ENCODE results near the gene SMCR8.

The SMCR8 gene

GRCh38 chr17:18277076-18277475, 38.0 kb upstream of the SMCR8 start:
- TF ChIP-seq REST (IDR thresholded peaks at IDR 0.05; ENCODE audit: insufficient read depth in 1 of 2, low read depth in 2 of 2, low read length in 2 of 2) (no peak), SIN3A (IDR thresholded peaks at IDR 0.05; ENCODE audit: borderline replicate concordance, insufficient read depth, low read length) (no peak), FOXP2 (optimal IDR thresholded peaks at IDR 0.05; ENCODE audit: borderline replicate concordance, extremely low read depth, extremely low read length, insufficient read depth) (no peak), POLR2AphosphoS5 (IDR thresholded peaks at IDR 0.05; ENCODE audit: low read depth, low read length) (no peak), TAF1 (IDR thresholded peaks at IDR 0.05; ENCODE audit: borderline replicate concordance, insufficient read depth, low read length) (no peak)

- TF ChIP-seq SIN3A (IDR thresholded peaks at IDR 0.05; ENCODE audit: borderline replicate concordance, insufficient read depth, low read length) = no peak
- TF ChIP-seq TAF1 (IDR thresholded peaks at IDR 0.05; ENCODE audit: borderline replicate concordance, insufficient read depth, low read length) = no peak
- no peak for TF ChIP-seq FOXP2 (optimal IDR thresholded peaks at IDR 0.05; ENCODE audit: borderline replicate concordance, extremely low read depth, extremely low read length, insufficient read depth)
- TF ChIP-seq POLR2AphosphoS5 (IDR thresholded peaks at IDR 0.05; ENCODE audit: low read depth, low read length) = no peak
- TF ChIP-seq REST (IDR thresholded peaks at IDR 0.05; ENCODE audit: insufficient read depth in 1 of 2, low read depth in 2 of 2, low read length in 2 of 2) = no peak
Measured at GRCh38 chr17:18278867-18279266, 36.2 kb upstream of the SMCR8 start.

GRCh38 chr17:18280249-18280648, 34.8 kb upstream of the SMCR8 start:
- no peak for TF ChIP-seq TAF1 (IDR thresholded peaks at IDR 0.05; ENCODE audit: borderline replicate concordance, insufficient read depth, low read length)
- no peak for TF ChIP-seq POLR2AphosphoS5 (IDR thresholded peaks at IDR 0.05; ENCODE audit: low read depth, low read length)
- no peak for TF ChIP-seq SIN3A (IDR thresholded peaks at IDR 0.05; ENCODE audit: borderline replicate concordance, insufficient read depth, low read length)
- TF ChIP-seq FOXP2 (optimal IDR thresholded peaks at IDR 0.05; ENCODE audit: borderline replicate concordance, extremely low read depth, extremely low read length, insufficient read depth) = no peak
- TF ChIP-seq REST (IDR thresholded peaks at IDR 0.05; ENCODE audit: insufficient read depth in 1 of 2, low read depth in 2 of 2, low read length in 2 of 2) = no peak

DNA sequence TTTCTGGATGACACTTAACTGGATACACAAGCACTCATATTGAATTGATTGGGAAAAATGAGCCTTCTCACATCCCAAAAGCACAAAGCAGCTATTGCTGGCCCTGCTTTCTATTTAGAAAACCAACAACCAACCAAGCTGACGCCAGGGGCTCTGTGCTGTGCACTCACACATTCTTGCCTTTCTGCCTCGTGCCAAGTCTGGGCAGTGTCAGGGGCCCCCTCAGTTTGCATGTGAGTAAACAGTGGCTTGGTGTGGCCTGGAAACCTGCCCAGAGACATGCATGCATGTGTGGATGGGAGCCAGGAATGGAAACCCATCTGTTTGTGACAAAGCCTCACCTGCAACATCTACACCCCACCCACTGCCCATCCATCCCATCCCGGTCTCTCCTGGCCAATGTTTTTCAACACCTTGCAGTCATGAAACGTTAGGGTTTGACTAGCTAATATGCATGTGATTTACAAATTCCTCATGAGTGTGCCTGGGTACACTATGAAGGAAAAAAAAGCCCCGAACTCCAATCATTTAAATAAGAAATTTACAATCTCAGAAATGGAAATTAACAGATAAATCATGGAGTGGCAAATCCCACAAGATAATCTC, 34.2 kb upstream of the SMCR8 start:
- no peak for TF ChIP-seq TAF1 (IDR thresholded peaks at IDR 0.05; ENCODE audit: borderline replicate concordance, insufficient read depth, low read length)
- TF ChIP-seq SIN3A (IDR thresholded peaks at IDR 0.05; ENCODE audit: borderline replicate concordance, insufficient read depth, low read length) = no peak
- TF ChIP-seq FOXP2 (optimal IDR thresholded peaks at IDR 0.05; ENCODE audit: borderline replicate concordance, extremely low read depth, extremely low read length, insufficient read depth) = no peak
- TF ChIP-seq REST (IDR thresholded peaks at IDR 0.05; ENCODE audit: insufficient read depth in 1 of 2, low read depth in 2 of 2, low read length in 2 of 2) = no peak
- TF ChIP-seq POLR2AphosphoS5 (IDR thresholded peaks at IDR 0.05; ENCODE audit: low read depth, low read length) = no peak

Measured in PFSK-1 (cell line).